HG03460 (cell line): ENCODE results near the gene CLBA1.
"Not testable (repeated sequence)": the region's sequence is repeated elsewhere in the genome, so short reads cannot be mapped to it uniquely, and the experiment has no call there.

Source experiments
- ATAC-seq: cut with Tn5 transposase; IDR thresholded peaks from one replicate; pipeline ENCODE4 v1.9.1; 2021; ENCODE audit not compliant: unreplicated experiment

Gene CLBA1

DNA sequence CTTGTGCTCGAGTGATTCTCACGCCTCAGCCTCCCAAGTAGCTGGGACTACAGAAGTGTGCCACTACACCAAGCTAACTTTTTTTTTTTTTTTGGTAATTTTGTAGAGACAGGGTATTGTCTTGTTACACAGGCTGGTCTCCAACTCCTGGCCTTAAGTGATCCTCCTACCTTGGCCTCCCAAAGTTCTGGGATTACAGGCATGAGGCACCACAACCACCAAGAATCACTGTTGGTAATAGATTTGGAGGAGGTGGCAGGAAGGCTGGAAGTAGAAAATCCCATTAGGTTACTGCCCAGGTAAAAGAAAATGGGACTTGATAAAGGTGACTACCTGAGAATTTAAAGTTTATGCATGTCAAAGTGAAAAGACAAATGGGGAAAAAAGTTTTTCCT is 36.7 kb downstream of the CLBA1 start:
- ATAC-seq = no peak

DNA sequence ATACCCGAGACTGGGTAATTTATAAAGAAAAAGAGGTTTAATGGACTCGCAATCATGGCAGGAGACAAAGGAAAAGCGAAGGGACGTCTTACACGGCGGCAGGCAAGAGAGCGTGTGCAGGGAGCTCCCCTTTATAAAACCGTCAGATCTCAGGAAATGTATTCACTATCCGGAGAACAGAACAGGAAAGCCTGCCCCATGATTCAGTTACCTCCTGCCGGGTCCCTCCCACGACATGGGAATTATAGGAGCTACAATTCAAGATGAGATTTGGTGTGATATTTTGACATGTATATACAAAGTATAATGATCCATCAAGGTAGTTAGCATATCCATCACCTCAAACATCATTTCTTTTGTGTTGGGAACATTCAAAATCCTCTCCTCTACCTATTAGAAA is 37.6 kb downstream of the CLBA1 start:
- no peak for ATAC-seq

- no peak for ATAC-seq
Measured at GRCh38 chr14:105023791-105024480, 38.3 kb downstream of the CLBA1 start.

DNA sequence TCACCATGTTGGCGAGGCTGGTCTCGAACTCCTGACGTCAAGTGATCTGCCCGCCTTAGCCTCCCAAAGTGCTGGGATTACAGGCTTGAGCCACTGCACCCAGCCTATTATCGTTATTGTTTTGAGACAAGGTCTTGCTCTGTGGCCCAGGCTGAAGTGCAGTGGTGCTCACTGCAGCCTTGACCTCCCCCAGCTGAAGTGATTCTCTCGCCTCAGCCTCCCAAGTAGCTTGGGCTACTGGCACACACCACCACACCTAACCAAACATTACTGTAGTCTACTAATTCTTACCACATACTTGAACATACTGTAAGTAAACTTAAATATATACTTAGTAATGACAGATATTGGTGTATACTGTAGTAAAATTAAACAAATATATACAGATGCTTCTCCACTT is 39.8 kb downstream of the CLBA1 start:
- ATAC-seq = no peak

- no peak for ATAC-seq
Measured at GRCh38 chr14:105026033-105026785, 40.6 kb downstream of the CLBA1 start.

DNA sequence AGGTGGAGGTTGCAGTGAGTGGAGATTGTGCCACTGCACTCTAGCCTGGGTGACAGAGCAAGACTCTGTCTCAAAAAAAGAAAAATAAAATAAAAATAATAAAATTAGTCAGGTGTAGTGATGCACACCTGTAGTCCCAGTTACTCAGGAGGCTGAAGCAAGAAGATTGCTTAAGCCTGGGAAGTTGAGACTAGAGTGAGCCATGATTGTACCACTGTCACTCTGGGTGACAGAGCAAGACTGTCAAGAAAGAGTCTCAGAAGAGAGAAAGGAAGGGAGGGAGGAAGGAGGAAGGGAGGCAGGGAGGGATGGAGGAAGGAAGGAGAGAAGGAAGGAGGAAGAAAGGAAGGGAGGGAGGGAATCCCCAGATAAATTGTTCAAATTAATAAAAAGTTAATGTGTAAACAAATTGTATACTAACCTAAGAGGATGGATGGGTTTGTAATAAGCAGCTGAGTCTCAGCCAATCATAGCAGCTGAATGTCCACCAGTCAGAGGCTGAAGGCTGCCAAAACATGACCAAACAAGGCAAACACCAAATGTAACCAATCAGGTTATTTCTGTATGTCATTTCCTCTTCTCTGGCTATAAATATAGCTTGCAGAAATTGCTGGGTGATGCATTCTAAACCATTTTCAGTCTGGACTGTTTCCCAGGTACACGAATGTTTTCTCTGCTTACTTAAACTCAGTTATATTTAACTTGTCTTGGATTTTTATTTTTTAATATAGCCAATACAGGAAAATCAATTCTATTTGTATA is 41.4 kb downstream of the CLBA1 start:
- ATAC-seq = no peak

DNA sequence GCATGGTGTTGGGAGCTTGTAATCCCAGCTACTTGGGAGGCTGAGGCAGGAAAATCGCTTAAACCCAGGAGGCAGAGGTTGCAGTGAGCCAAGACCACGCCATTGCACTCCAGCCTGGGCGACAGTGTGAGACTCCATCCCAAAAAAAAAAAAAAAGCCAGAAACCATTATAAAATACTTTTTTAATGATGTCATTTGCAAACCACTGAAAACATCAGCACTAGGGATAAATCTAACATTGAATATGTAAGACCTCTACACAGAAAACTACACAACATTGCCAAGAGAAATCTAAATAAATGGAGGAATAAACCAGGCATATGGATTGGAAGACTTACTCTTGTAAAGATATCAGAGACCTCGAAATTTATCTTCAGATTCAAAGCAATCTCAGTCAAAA is 42.1 kb downstream of the CLBA1 start:
- ATAC-seq = not testable (repeated sequence)

- ATAC-seq = no peak
Measured at GRCh38 chr14:105028251-105028927, 42.8 kb downstream of the CLBA1 start.

GRCh38 chr14:105029402-105029801 is 43.8 kb downstream of the CLBA1 start:
- no peak for ATAC-seq

DNA sequence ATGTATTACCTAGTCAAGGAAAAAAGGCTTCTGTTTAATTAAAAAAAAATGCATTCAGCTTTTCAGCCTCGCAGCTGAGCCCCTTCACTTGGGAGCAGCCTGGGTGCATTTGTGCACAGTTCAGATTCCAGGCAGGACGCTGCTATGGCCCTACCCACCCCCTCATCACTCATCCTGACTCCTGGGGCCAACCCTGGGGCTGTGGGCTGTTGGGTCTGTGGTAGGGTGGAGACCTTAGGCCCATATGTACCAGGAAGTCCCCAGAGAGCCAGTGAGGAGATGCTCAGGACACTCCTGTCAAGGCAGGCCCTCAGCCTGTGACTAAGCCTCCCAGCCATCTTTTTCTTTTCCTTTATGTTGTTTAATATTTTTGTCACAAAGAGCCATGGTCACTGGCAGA is 44.6 kb downstream of the CLBA1 start:
- no peak for ATAC-seq

GRCh38 chr14:105030836-105031396 is 45.3 kb downstream of the CLBA1 start:
- no peak for ATAC-seq

- not testable (repeated sequence) for ATAC-seq
Measured at GRCh38 chr14:105032451-105032901, 46.9 kb downstream of the CLBA1 start.

DNA sequence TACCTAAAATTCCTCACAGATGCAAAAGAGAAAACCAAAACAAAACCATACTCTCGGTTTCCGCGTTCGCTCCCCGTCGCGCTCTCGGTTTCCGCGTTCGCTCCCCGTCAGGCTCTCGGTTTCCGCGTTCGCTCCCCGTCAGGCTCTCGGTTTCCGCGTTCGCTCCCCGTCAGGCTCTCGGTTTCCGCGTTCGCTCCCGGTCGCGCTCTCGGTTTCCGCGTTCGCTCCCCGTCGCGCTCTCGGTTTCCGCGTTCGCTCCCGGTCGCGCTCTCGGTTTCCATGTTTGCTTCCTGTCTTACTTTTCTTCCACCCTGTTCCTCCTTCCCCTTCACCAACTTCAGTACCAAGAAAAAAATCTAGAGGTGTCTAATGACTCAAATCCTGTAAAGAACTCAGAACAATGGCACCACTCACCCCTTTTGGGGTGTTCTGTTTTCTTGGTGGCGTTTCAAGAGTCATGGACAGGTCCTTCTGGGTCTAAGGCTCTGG is 47.9 kb downstream of the CLBA1 start:
- not testable (repeated sequence) for ATAC-seq

- no peak for ATAC-seq
Measured at GRCh38 chr14:105034315-105035039, 48.9 kb downstream of the CLBA1 start.

DNA sequence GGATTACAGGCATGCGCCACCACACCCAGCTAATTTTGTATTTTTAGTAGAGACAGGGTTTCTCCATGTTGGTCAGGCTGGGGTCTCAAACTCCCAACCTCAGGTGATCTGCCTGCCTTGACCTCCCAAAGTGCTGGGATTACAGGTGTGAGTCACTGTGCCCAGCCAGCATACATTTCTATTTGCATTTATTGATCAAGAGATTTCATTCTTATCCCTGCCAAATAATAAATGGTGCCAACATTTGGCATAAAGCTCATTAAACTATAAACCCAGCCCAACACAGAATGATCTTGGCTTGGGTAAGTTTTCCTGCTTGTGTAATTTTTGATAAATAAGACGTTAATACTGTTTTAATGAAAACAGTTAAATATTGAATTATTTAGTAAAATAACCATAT is 50.0 kb downstream of the CLBA1 start:
- ATAC-seq = not testable (repeated sequence)

DNA sequence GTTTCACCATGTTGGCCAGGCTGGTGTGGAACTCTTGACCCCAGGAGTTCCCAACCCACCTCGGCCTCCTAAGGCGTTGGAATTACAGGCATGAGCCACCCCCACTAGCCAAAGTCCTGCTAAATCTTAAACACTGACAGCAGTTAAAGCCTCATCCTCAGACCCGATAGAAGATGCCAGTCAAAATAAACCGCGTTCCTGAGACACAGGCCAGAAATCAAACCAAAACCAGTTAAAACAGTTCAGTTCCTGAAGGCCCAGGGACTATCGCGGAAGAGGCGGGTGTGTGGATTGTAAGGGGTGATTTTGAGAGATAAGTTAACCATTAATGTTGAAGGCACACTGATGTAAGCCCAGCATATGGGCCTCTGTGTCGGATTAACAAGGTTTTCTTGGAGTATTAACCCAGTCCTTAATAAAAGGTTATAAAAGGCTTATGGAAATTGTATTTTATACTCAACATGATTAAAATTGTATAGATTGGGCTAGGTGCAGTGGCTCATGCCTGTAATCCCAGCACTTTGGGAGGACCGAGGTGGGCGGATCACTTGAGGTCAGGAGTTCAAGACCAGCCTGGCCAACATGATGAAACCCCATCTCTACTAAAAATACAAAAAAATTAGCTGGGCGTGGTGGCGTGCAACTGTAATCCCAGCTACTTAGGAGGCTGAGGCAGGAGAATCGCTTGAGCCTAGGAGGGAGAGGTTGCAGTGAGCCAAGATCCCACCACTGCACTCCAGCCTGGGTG is 54.0 kb downstream of the CLBA1 start:
- ATAC-seq = no peak

DNA sequence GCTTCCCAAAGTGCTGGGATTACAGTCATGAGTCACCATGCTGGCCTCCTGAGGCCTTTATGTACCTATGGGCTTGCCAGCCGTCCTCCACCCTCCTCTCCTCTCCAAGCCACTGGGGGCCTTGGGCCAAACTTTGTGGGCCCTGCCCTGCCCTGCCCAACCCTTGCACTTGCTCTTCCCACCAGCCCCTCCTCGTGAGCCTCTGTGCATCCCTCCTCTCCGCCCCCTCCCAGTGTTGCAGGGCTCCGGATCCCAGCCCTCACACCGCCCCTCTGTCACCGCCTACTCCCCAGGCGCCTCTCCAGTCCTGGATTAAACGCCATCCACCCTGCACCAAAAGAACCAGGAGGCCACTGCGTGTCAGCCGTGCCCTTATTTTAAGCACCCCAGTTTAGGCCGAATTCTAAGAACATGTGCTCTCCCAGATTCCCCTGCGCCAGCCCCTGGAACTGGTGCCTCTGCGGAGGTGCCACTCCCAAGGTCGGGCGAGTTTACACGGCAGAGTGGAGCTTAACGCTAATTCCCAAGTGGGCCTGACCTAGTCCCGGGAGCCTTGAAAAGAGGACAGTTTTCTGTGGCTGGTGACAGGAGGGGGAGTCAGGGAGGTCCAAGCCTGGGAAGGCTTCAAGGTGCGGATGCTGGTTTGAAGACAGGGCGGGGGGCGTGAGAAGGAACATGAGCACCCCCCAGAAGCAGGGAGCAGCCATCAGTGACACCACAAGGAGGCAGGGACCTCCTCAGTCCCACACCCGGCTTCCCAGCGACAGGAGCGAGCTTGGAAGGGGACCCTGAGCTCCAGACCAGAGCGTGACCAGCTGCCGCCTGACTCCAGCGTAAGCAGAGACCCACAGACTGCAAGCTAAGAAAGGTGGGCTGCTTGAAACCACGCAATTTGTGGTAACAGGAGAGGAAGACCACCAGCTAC is 56.5 kb downstream of the CLBA1 start:
- ATAC-seq = no peak

GRCh38 chr14:105042813-105043212 is 57.2 kb downstream of the CLBA1 start:
- ATAC-seq = no peak
